HG02642 (cell line): ENCODE results near the gene OR52L1.

Experiments
- ATAC-seq: cut with Tn5 transposase; IDR thresholded peaks from one replicate; pipeline ENCODE4 v1.9.1; 2021; ENCODE audit warnings: mild to moderate bottlenecking; ENCODE audit not compliant: unreplicated experiment, poor library complexity

Gene OR52L1

DNA sequence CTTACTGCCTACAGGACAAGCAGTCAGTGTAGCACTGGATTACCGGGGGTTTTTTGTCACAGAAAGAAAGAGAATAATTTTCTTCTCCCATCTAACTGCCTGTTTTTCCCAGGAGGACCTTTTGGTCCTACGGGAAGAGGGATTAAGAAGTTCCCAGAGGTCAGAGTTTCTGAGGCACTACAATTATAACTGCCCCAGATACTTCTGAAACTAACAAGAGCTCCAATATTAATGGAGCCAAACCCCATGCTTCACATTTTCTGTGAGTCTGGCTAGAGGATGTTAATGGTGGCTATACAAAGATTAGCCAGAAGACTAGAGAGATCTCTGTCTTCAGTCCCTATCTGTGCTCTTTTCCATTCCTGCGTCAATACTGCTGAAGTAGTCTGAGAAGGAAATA lies 44.8 kb downstream of the OR52L1 start, which contains the start of gene OR56A3:
TSS of gene OR56A3 (plus strand) at position 301 of the 400 bp plus-strand sequence. CDS start 5,096 bp downstream, outside the sequence.
- ATAC-seq: no peak

DNA sequence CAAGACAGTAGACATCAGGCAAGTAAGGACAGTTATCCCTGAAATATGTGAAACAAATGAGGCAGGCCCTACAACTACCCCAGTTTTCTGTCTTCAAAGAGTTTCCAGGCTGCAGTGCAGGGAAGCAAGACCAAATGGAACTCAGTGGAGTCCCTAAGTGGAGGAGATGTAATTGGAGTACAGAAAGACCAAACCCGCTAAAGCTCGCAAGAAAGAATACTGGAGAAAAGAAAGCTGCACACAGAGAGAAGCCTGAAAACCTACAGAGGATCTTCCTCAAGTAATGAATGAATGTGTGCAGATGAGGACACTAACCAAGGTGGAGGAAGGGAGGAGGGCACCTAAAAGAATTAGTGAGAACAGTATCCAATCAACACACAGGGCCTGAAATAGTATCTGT lies 46.0 kb downstream of the OR52L1 start:
- ATAC-seq: no peak

DNA sequence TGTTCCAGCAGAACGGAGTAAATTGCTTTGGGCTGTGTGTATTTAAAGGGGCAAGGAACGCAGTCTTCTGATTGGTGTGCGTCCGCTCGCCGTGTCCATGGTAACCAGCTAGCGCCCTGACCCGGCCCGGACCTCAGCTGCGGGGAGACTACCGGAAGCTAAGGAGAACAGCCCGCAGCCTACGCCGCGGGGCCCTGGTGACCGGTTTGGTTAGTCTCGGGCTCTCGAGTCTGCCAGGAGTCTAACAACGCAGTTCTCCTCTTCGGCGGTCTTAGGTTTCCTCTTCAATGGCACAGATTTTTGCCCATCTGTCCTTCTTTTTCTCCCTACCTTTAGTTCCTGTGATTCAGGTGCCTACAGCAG lies 48.2 kb downstream of the OR52L1 start:
- ATAC-seq: no peak

DNA sequence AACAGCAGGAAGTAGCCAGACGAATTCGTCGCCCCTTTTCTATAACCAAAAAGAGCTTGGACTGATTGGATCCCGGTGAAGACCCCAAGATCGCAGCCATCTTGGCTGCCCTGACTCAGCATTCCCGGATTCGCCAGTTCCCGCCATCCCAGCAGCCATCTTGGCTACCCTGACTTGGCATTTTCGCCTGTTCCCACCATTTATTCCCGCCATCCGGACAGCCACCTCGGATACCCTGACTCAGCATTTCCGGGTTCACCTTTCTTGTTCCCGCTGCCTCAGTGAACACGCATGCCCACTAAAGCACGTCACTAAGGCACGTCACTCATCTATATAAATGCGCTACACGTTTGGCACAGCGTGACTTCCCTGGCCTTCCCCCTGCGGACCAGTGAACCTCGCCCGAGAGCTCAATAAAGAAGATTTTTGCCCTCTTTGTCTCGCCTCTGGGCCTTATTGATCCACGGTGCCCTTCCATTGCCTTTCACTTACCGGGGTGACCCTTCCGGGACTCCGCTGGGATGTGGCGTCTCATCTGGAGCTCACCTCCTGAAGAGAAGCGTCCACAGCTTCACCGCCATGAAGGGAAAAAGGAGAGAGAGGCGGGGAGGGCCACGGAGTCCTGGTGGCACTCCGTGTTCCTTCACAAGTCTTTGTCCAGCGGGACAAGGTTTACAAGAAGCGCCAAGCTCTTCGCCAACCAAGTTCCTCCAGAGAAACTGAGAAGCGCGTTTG lies 48.8 kb downstream of the OR52L1 start:
- ATAC-seq: no peak
